ENCODE results near the gene SPATA46. TPM values are rescaled to one million over a fixed set of nuclear protein-coding genes. Genes with fewer than 3 reads are reported as not detected.

The SPATA46 gene
- total RNA-seq, 4 donors from 2014 or later = not detected

DNA sequence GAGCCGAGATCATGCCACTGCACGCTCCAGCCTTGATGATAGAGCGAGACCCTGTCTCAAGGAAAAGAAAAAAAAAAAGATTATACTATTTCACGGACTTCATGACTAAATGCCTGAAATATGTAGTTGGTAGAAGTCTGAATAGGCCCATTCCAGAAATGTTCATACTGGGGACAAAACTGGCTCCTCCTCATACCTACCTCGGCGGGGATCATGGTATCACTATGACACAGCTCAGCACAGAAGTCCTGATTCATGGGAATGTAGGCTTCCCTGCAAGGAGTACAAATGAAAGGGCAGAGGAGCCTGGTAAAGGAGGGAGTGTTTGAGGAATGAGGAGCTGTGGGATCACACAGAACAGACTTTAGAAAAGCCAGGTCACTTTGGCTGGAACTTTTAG is 5.0 kb downstream of the SPATA46 start:
- TF ChIP-seq, protein P1, sequence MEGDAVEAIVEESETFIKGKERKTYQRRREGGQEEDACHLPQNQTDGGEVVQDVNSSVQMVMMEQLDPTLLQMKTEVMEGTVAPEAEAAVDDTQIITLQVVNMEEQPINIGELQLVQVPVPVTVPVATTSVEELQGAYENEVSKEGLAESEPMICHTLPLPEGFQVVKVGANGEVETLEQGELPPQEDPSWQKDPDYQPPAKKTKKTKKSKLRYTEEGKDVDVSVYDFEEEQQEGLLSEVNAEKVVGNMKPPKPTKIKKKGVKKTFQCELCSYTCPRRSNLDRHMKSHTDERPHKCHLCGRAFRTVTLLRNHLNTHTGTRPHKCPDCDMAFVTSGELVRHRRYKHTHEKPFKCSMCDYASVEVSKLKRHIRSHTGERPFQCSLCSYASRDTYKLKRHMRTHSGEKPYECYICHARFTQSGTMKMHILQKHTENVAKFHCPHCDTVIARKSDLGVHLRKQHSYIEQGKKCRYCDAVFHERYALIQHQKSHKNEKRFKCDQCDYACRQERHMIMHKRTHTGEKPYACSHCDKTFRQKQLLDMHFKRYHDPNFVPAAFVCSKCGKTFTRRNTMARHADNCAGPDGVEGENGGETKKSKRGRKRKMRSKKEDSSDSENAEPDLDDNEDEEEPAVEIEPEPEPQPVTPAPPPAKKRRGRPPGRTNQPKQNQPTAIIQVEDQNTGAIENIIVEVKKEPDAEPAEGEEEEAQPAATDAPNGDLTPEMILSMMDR (IDR thresholded peaks at IDR 0.05; ENCODE audit: low read depth) = no peak

DNA sequence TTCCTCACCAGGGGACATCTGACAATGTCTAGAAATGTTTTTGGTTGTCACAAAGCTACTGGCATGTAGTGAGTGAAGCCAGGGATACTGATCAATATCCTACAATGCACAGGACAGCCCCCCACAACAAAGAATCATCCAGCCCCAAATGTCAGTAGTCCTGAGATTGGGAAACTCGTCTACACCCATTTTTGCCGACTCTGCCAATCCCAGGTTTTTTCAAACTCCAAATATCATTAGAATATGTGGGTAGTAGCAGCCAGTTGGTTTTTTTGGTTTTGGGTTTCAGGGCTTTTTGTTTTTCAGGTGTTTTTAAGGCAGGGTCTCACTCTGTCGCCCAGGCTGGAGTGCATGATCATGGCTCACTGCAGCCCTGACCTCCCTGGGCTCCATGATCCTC is 5.9 kb downstream of the SPATA46 start:
- TF ChIP-seq, protein P1 (IDR thresholded peaks at IDR 0.05; ENCODE audit: low read depth) = no peak

DNA sequence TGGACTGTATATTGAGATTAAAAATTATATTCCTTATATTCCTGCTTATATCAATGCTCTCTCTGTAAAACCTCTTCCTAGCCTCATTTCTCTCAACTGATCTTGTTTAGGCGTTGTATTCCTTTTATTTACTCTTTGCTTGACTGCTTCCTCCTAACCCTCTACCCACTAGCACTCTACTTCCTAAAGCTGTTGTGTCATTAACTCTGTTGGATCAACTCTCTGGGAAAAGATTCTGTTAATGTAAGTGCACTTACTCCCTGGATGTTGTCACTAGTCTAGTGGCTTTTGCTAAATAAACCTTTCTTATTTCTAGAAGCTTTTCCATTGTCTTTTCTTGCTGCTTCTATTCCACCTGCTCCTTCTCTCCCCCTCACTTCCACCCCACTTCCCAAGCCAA is 6.5 kb downstream of the SPATA46 start:
- TF ChIP-seq, protein P1 (IDR thresholded peaks at IDR 0.05; ENCODE audit: low read depth) = no peak

DNA sequence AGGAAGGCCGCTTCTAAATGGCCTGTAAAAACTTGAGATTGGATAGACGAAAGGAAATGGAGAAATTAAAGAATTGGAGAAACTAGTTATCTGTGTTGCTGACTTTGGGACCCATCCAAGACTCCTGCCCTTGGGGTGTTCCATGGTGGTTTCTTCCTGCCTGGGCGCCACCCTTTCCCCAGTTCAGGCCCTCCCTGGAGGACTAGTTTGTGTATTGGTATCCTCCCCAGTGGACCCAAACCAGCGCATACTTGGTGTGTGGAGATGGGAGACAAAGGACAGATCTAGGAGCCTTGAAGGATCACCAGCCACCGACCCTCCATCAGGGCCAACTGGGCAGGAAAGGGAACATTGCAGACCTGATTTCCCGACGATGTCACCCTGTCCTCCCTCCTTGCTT is 7.1 kb downstream of the SPATA46 start:
- TF ChIP-seq, protein P1 (IDR thresholded peaks at IDR 0.05; ENCODE audit: low read depth) = no peak

DNA sequence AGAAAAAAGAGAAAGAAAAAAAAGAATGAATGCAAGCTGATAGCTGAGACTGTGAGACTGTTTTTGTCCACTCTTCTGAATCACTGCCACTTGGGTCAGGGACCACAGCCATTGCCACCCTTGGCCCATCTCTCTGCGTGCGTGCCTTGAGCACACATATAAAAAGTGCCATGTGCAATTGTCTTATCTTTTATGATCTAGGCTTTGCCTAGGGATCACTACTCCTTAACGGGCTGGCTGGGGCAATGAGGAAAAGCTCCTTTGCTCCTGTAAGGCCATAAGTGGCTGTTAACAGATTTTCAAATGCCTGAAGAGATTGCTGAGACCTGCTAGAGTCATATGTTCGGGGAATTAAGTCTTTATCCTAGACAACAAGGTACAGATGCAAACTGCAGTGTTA is 8.2 kb downstream of the SPATA46 start:
- TF ChIP-seq, protein P1 (IDR thresholded peaks at IDR 0.05; ENCODE audit: low read depth) = no peak

DNA sequence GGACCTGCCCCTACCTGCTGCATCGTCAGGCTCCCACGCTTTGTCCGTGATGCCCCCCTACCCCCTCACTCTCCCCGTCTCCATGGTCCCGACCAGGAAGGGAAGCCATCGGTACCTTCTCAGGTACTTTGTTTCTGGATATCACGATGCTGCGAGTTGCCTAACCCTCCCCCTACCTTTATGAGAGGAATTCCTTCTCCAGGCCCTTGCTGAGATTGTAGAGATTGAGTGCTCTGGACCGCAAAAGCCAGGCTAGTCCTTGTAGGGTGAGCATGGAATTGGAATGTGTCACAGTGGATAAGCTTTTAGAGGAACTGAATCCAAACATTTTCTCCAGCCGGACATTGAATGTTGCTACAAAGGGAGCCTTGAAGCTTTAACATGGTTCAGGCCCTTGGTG is 8.9 kb downstream of the SPATA46 start:
- TF ChIP-seq, protein P1 (IDR thresholded peaks at IDR 0.05; ENCODE audit: low read depth) = no peak

DNA sequence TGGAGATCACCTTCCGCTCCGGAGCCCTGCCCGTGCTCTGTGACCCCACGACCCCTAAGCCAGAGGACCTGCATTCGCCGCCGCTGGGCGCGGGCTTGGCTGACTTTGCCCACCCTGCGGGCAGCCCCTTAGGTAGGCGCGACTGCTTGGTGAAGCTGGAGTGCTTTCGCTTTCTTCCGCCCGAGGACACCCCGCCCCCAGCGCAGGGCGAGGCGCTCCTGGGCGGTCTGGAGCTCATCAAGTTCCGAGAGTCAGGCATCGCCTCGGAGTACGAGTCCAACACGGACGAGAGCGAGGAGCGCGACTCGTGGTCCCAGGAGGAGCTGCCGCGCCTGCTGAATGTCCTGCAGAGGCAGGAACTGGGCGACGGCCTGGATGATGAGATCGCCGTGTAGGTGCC is 9.6 kb downstream of the SPATA46 start:
- TF ChIP-seq, protein P1 (IDR thresholded peaks at IDR 0.05; ENCODE audit: low read depth) = no peak

All from subcutaneous adipose tissue (tissue), 4 donors.